Activated gamma-delta T cell treated with anti-CD3 and anti-CD28 coated beads, Interleukin-2, amount 50 U/mL, for 16 hours (primary cell): Measurements from ENCODE around the gene PAX5.
"Not testable (repeated sequence)": the region's sequence is repeated elsewhere in the genome, so short reads cannot be mapped to it uniquely, and the experiment has no call there.

ENCODE experiments used
- DNase-seq: peaks from one replicate; pipeline ENCODE4 v3.0.0-alpha.2; 2020; ENCODE audit warnings: low read depth

The PAX5 gene

GRCh38 chr9:36877239-36877638, 156.8 kb downstream of the PAX5 start:
- DNase-seq, result no peak

DNA sequence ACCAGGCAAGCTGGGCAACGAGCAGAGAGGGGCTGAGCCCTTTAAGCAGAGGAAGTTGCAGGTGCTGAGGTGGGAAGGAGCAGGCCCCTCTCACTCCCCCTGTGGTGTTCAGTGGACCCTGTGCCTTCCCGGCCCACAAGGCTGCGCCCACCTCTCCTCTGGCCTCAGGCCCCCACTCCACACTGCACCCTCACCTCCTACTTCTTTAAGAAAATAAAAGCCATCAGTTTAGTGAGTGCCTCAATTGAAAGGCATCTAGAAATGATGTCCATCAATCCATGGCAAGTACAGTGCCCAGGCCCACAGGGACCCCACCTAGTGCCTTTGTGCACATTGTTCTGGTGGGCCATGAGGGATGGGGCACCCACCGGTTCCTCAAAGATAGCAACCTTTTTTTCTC, 158.0 kb downstream of the PAX5 start:
- DNase-seq, result no peak

- no peak for DNase-seq
Measured at GRCh38 chr9:36874921-36875320, 159.1 kb downstream of the PAX5 start.

- DNase-seq, result no peak
Measured at GRCh38 chr9:36874261-36874660, 159.8 kb downstream of the PAX5 start.

DNA sequence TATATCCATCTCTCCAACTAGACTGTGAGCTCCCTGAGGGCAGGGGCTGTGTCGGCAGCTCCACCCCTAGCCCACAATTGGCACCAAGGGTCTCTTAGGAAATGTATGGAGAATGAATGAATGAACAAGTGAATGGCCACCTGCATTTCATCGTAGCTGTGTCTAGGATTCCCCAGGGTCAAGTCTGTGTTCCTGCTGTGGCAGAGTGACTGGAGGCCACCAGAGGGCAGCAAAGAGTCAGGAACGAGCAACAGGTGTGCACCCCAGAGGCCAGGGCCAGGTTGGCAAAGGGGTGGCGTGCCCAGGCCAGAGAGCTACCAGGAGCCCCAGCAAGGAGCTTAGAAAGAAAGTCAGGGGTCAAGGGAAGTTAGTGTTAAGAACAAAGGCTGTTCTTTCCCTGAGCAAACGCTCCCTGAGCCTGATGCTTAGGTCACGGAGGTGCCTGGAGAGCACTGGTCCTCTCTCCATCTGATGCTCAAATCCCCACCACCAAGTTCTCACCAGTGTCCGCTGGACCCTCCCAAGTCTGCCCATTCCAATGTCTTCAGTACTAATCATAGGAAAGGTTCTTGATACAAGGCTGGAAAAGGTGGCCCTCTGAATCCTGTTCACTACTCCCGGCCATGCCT, 160.7 kb downstream of the PAX5 start:
- peak; percentile 46 for DNase-seq

DNA sequence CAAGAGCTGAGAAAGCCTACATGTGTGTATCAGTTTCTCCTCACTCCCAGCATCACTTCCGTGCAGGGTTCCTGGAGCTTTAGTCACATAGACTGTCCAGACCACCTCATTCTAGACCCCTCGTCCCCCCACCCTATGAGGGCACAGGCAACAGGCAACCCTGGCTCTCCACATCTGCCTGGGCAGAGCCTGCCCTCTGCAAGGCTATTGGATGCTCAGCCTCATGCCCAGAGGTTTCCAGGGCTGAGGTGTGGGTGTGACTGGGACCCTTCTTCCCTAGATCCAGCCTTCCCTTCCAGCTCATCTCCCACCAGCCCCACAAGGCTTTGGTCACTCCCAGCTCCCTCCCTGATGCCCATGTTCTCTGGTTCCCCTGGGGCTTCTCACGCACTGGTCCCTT, 161.4 kb downstream of the PAX5 start:
- no peak for DNase-seq

GRCh38 chr9:36871606-36872005, 162.5 kb downstream of the PAX5 start:
- DNase-seq, result no peak

- DNase-seq, result no peak
Measured at GRCh38 chr9:36870960-36871359, 163.1 kb downstream of the PAX5 start.

DNA sequence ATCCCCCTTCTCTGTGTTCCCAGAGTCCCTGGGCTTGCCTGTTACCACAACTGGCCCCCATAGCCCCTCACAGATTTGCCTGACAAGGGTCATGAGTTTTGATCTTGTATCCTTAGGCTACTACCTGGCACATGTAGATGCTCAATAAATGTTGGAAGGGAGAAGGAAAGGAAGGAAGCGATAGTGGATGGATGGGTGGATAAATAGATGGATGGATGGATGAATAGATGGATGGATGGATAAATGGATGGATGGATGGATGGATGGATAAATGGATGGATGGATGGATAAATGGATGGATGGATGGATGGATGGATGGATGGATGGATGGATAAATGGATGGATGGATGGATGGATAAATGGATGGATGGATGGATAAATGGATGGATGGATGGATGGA, 164.5 kb downstream of the PAX5 start:
- not testable (repeated sequence) for DNase-seq

DNA sequence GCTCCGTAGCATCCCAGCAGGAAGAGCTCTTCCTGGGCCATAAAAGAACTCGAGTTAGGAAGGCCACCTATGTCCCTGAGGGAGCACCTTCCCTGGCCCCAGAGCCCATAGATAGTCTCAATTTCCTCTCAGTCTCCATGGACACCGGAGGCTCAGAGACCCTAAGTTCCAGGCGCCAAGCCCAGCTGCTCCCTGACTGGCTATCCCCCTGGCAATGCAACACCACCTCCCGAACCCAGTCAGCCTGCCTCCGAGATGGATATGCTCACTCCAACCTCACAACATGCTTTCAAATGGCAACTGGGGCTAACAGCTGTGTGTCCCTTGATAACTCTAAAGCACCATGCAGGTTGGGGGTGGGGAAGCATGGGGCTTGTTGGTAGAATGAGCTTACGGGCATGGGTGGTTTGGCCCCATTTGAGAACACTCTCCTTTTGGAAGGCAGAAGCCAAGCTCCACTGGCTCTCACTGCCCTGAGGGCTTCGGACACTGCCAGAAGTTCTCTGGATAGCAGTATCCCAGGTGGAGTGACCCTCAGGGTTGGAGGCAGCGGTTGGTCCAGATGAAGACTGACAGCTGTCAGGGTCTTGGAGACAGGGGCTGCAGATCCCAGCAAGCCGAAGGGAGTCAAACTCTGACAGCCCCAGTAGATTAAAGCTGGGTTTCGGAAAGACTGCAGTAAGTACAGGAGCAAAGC, 165.3 kb downstream of the PAX5 start:
- no peak for DNase-seq

GRCh38 chr9:36867672-36868471, 166.2 kb downstream of the PAX5 start:
- no peak for DNase-seq

- DNase-seq, result no peak
Measured at GRCh38 chr9:36867241-36867640, 166.8 kb downstream of the PAX5 start.

DNA sequence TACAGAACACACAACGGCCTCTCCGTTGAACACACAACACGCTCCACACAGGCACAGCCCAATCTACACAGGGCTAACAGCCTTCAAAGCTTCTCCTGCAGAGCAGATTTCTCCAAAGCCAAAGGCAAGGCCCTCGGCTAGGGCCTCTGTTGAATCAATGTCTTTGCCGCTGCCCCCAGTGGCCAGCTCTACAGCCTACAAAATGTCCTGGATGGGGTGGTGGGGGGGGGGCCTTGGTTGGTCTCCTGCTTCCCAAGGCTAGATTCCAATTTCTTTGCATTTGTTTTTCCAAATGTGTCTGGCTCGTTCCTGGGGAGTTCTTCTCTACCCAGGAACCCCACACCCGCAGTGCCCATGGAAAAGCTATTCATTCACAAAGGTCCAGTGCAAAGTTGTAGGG, 167.2 kb downstream of the PAX5 start:
- DNase-seq, result no peak

- no peak for DNase-seq
Measured at GRCh38 chr9:36865731-36866635, 168.1 kb downstream of the PAX5 start.

- no peak for DNase-seq
Measured at GRCh38 chr9:36864491-36865410, 169.3 kb downstream of the PAX5 start.

DNA sequence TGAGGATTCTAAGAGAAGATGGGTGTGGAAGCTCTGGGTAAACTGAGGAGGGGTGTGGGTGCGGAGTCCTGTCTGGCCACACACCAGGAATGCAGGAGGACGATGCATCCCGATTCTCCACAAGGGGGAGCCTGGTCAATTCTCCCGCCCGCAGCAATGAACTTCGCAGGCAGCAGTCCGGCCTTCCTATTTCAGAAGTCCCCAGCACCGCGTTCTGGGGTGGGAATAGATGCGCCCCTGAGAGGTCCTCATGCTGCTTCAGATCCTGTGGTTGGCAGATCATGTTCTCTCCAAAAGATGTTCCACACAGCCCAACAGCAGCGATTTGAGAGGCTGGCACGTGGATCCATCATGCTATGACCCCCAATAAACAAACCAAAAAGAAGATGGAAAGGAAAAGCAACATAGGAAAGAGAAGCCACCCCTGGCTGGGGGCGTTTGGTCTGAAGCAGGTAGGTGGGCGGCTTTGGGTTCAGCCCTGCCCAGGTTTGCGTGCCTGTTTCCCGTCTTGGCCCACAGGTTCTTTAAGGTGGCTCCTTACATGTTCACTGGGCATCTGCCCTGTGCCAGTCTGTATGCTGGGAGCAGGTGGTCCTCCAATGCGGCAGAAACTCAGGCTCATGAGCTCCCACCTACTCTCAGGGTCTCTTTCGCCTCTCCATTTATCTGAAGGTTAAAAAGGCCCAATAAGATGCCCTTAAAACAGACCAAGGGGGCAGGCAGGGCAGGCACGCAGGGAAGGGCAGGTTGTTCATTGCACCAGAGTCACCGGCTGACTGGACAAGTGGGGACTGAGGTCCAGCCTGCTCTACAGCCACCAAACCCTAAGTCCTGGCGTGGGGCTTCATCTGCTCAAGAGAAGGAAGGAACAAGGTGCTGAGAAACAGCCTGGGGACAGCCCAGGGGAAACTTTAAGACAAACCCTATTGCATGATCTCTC, 171.6 kb downstream of the PAX5 start:
- no peak for DNase-seq

- no peak for DNase-seq
Measured at GRCh38 chr9:36861528-36862205, 172.4 kb downstream of the PAX5 start.

DNA sequence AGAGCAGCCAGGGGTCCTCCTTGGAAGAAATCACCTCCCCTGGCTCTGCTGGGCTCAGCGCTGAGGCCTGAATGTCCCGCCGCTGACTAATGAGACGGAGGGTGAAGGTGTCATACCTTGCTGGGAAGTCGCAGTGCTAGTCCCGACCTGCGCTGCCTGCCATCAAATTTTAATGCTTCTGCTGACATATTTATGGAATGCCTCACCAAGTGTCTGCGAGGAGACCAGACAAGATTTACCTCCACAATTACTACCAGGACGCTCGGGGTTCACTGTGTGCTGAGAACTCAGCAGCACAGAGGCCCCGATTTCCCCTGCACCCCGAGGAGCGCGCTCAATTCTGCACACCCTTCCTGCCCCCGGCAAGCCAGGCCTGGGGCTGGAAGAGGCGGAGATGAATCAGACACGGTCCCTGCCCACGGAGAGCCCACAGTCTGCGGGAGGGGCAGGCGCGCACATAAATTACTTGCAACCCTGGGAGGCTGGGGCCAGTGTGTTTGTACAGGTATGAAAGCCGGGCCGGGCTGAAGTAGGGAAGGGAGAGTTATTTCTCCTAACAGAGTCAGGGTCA, 175.2 kb downstream of the PAX5 start:
- no peak for DNase-seq
